Right renal cortex interstitium (tissue), 3 donors: ENCODE data around the gene KIAA0232. TPM values are rescaled to one million over a fixed set of nuclear protein-coding genes. Genes with fewer than 3 reads are reported as not detected.
"Not testable (repeated sequence)": the region's sequence is repeated elsewhere in the genome, so short reads cannot be mapped to it uniquely, and the experiment has no call there.

Experiments used
- DNase-seq, 3 donors: peaks; one replicate each; pipeline ENCODE4 v3.0.0-alpha.2; 2013; ENCODE audit warnings: low read depth in 3 of 3, low spot score in 2 of 3
- polyA plus RNA-seq, 3 donors: library from polyadenylated mRNA; unstranded; fragments of 120-200 nt; gene quantifications; one replicate each; pipeline ENCODE4 v1.2.1, GENCODE V29; 2013; ENCODE audit not compliant: insufficient read length in 3 of 3

The KIAA0232 gene
- polyA plus RNA-seq, 3 donors: 43.9 to 46.6 (median 45.8) TPM

DNA sequence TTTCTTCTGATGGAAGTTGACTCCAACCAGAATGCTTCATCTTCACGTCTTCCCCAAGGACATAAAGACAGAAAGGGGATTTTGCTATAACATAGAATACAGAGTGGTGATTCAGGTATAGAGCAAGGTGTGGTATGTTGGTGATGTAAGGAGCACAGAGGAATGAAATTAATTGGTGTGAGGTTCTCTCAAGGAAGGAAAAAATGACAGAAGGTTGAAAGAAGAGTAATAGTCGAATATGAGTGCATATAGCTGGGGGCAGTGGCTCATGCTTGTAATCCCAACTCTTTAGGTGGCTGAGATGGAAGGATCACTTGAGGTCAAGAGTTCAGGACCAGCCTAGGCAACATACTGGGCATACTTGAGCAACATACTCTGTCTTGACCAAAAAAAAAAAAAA is 20.1 kb downstream of the KIAA0232 start:
- no peak for DNase-seq

DNA sequence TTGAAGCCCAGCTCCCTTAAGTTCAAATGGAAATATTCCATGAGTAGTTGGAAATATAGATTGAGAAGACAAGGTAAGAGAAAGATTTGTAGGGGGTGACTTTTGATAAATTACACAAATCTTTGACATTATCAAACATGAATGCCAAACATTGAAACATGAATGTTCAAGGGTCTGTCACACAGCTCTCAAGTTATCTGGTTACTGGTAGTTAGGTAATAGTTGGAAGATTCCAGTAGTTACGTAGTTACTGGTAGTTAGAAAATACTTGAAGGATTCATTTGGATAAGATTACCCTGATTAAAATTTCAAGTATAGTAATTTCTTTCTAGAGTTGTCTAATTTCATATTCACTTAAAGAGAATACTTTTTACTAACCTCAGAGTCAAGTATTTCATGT is 20.7 kb downstream of the KIAA0232 start:
- no peak for DNase-seq

DNA sequence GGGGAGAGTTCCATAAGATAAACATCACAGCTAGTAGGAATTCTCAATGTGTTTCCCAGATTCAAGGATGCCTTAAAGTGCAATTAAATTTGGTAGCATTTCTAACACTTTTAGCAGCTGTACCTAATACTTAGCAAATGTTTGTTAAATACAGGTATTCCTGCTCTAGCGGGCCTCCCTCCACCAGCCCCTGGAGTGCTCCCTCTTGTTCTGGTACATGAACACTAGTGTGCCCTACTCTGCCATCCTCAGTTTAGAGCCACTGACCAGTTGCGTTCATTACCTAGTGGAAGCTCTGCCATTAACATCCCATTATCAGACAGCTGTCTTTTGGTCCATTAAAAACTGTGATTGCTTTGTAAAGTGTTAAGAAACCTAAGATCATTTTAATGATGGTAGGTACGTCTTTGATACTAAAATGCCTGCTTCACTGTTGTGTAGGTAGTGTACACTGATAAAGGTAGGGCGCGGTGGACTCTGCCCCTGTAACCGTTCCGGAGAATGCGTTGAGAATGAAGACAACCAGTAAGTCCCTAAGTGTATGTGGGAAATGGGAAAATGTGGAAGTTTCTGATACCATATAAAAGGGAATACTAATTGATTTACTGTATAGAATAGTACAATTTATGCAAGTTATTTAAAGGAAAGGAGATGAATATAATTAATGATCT is 21.7 kb downstream of the KIAA0232 start:
- DNase-seq: no peak

DNA sequence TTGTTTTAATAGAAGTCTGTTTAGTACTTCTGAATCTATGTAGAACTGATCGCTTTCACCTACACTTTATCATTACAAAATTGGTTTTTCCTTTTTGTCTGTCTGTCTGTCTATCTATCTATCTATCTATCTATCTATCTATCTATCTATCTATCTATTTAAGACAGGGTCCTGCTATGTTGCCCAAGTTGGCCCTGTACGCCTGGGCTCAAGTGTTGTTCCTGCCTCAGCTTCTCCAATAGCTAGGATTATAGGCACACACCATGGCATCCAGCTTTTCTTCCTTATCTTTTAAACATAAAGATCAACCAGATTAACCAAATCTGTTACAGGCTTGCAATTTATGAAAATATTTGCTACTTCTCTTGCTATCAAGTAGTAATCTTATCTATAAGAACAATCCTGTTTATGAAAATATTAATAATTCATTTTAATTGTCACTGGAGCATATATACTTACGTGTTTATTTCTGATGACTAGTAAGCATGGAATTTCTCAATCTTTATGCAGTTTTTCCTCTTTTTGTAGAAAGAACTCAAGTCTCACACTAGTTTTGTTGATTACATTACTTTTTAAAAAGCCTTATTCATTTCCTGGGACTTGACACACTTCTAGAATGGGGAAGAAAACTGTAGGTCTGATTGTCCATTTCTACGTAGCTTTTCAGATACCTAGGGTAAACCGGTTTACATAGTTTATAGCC is 24.5 kb downstream of the KIAA0232 start:
- no peak for DNase-seq

DNA sequence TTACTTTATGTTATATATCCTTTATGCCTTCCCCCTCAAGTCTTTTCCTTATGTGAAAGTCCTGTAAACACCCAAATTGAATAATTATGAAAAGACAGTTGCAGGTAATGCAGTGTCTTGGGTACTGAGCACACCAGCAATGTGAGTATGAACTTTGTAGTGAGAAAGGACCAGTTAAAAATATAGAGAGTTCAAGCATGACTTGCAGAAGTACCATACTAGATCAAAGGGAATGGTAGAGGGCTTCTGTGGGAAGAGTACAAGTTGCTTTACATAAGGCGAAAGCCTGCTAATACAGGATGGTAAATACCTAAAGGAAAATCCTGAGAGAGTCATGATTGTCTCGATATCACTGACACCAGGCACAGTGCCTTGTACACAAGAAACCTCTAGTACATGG is 25.7 kb downstream of the KIAA0232 start:
- no peak for DNase-seq

DNA sequence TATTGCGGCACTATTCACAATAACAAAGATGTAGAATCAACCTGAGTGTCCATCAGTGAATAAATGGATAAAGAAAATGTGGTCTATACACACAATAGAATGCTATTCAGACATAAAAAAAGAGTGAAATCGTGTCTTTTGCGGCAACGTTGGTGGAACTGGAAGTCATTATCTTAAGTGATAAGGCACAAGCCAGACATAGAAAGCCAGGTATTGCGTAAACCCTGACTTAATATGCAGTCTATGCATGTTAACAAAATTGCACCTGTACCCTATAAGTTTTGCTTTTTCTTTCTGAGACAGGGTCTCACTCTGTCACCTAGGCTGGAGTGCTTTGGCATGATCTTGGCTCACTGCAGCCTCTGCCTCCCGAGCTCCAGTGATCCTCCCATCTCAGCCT is 28.6 kb downstream of the KIAA0232 start:
- no peak for DNase-seq

DNA sequence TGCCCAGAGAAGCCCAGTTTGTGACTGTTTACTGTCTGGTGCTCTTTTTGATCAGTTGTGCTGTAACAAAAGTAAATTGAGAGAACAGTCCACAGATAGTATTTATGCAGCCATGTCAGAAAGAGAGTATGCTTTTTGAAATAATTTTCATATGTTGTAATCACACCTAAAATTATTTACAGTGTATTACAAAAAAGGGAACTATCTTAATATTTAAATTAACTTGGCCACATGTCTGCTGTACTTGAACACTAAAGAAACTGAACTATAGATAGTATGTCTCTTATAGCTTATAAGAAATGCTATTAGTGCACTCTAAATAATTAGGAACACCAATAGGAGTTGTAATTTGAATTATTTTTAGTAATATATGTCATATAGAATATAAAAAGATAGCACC is 30.2 kb downstream of the KIAA0232 start:
- no peak for DNase-seq

DNA sequence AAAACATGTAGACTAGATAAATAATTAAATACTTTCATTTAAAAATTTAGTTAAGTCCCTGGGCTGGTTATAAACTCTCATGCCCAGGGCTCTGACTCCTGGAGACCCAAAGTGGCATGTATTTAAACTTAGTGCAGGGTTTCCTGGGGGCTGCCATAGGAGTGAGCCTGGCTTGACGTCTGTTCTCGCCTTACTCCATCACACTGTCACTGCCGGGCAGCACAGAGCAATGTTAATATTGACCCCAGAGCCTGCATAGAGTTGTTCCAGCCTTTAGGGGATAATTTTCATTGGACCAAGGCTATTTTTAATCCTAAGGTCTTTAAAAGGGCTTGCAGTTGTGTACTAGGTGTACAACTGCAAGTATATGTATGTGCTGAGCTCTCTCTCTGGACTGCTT is 31.2 kb downstream of the KIAA0232 start:
- no peak for DNase-seq

DNA sequence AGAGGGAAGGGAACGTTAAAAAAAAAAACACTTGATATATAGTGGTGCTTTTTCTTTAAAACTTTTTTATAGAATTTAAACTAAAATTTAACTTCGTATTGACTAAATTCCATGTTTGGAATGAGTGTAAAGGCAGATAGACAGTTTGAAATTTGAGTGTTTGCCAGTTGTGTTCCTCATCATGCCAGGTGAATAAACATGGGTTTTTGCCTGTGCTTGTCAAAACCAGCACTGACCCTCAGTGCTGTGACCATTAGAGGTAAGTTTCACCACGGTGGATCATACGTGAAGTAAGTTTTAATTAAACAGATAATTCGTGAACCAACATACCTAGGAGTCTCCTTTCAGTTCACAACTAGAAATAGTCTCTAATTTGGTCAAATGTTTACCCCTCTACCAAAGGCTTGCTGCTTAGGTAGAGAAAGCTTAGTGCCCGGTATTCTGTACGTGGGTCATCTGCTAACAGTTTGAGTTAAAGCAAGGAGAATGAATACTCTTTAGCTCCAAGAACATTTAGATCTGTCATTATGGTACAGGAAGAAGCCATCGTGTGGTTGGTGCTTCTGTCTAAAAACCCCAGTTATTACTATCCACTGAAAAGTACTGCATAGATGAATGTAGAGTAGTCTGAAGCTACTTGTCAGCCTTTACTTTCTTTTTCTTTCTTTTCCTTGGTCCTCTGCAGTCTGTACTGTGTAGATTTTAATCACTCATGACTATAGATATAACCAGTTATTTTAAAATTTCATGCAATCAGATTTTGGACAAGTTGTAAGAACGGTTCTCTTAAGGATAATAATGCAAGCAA is 32.7 kb downstream of the KIAA0232 start:
- DNase-seq: no peak

DNA sequence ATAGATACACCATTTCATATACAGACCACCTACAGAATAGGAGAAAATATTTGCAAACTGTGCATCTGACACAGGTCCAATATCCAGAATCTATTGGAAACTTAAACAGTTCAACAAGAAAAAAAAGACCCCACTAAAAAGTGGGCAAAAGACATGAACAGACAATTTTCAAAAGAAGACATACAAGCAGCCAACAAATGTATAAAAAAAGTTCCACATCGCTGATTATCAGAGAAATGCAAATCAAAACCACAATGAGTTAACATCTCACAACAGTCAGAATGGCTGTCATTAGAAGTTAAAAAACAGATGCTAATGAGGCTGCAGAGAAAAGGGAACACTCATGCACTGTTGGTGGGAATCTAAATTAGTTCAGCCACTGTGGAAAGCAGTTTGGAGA is 36.8 kb downstream of the KIAA0232 start:
- DNase-seq: no peak

DNA sequence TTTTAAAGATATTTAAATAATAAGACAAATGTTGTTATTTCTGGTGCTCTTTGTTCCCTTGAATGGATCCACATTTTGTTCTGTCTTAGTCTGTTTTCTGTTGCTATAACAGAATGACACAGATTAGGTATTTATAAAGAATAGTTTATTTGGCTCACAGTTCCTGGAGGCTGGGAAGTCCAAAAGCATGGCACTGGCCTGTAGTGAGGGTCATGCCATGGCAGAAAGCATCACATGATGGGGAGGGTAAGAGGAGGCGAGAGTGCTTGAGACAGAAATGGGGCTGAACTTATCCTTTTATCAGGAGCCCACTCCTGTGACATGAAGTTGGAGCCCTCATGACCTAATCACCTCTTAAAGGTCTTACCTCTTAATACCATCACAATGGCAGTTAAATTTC is 38.2 kb downstream of the KIAA0232 start:
- no peak for DNase-seq

DNA sequence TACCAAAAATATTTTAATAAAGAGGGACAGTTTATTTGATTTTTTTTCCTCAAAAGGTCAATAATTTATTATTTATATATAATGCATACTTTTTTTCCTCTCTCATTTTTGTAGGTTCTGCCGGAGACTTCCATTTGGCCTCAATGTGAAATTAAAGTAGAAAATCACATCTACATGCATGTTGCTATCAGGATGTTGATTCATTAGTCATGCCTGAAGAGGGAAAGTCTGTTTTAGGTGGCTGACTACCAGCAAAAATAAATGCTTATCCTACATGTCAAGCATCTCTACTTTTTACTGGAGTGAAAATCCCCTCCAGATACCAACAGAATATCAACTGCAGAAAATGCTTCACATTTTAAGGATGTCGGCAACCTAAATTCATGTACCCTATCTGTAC is 41.5 kb downstream of the KIAA0232 start:
- no peak for DNase-seq

DNA sequence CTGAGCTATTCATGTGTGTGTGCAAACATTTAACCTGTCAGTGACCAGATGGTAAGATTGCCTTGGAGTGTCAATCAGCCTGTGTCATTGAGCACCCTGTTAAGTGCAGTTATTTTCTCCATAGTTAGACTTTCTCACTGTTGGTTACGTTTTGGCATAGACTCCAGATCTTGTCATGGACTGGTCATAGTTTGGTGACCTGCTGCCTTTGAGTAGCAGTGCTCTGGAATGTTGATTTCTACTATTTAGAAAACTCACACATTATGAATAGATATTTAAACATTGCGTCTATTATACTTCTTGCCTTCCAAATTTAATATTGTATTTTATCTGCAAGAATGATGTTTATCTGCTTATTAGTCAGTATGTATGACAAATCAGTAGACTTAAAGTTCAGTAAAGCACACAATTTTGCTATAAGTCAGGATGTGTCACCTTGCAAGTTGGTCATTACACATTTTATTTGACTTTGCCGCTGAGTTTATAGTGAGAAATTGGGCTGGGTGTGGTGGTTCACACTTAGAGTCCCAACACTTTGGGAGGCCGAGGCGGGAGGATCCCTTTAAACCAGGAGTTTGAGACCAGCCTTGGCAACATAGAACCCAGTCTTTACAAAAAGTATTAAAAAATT is 42.4 kb downstream of the KIAA0232 start:
- no peak for DNase-seq

DNA sequence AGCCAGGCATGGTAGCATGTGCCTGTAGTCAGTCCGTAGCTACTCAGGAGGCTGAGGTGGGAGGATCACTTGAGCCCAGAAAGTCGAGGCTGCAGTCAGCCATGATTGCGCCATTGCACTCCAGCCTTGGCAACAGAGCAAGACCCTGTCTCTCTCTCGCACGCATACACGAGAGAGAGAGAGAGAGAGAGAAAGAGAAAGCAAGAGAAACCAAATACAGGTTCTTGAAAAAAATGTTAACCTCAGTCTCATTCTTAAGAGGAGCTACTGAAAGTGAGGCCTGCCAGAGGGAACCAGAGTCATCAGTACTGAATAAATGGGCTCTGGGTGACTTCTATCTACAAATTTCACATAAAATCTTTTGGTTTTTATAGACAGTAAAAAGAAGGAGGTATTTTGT is 42.9 kb downstream of the KIAA0232 start:
- no peak for DNase-seq

DNA sequence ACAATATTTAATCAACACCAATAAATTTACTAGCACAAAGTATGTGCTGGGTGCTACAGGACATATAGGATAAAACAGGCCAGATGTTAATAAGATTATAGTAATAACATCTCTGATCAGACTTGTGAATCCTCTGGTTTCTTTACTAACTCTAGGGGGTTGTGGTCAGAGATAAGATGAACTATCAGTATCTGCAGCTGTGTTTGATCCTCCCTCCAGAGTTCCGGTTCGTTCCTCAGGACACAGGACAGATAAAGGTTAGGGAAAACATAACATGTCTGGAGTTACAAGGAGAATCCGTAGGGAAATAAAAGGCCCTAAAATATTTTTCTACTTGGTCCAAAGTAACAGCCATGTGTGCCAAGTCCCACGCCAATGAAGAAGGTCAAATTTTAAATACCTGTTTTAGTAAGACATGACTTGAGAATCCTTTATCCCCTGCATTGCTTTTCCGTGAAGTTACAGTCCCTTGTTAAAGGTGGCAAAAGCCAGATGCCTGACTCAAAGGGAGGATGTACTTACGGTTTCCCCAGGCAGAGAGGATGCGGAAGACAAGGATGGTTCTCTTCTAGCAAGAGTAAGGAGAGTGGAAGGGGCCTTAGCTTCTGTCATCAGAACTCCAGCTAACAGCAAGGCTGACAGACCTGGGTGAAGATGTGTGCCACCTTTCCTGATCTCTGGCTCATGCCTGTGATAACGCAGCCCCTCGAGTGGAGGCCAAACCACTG is 44.4 kb downstream of the KIAA0232 start:
- no peak for DNase-seq

DNA sequence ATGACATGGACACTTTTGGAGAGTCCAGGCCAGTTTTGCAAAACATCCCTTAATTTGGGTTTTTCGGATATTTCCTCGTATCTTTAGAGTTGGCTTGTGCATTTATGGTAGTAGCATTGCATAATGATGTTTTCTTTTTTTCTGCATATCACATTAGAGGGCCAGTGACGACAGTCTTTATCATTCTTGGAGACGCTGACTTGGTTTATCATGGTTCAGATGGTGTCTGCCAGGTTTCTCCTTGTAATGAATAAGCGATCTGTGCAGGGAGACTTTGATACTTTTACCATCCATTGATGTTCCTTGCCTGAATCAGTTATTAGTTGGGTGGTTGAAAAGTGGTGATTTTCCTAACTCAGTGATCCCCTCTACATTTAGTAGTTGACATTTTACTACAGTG is 46.6 kb downstream of the KIAA0232 start:
- no peak for DNase-seq

DNA sequence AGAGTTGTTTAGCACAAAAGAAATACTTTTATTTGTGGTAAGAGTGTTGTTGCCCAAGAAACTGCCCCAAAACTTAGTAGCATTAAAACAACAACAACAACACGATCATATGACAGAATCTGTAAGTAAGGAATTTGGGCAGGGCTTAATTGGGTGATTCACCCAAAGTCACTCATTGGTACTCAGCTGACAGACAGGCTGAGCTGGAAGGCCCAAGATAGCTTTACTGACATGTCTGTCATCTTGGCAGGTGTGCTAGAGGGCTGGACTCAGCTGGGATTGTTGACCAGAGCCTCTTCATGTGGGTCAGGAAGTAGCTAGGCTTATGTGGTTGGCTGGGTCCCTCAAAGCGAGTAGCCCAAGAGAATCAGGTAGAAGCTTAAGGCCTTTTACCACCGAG is 52.3 kb downstream of the KIAA0232 start:
- DNase-seq: no peak

DNA sequence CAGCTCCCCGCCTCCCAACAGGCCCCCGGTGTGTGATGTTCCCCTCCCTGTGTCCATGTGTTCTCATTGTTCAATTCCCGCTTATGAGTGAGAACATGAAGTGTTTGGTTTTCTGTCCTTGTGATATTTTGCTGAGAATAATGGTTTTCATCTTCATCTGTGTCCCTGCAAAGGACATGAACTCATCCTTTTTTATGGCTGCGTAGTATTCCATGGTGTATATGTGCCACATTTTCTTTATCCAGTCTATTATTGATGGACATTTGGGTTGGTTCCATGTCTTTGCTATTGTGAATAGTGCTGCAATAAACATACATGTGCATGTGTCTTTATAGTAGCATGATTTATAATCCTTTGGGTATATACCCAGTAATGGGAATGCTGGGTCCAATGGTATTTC is 53.1 kb downstream of the KIAA0232 start:
- not testable (repeated sequence) for DNase-seq

DNA sequence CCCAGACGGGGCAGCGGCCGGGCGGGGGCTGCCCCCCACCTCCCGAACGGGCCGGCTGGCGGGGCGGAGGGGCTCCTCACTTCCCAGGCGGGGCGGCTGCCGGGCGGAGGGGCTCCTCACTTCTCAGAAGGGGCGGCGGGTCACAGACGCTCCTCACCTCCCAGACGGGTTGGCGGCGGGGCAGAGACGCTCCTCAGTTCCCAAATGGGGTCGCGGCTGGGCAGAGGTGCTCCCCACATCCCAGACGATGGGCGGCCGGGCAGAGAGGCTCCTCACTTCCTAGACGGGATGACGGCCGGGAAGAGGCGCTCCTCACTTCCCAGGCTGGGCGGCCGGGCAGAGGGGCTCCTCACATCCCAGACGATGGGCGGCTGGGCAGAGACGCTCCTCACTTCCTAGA is 54.6 kb downstream of the KIAA0232 start:
- DNase-seq: not testable (repeated sequence)

DNA sequence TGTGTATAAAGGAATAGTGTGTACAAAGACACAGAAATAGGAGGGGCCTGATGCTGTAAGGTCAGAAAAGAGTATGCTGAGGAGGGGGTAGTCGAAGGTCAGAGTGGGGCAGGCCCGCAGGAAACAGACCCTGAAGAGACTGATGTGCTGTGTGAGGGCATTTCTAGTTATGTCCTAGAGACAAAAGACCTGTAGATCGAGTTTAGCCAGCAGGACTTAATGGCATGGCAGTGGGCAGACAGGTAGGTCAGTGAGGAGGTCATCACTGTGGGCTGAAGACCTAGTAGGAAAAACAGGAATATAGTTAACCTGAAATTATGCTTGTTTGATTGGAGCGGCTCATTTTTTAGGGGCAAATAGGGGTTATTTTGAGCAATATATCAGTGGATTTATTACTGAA is 57.1 kb downstream of the KIAA0232 start:
- DNase-seq: no peak
